RKO (cell line): Measurements from ENCODE around the gene KIF4A.
"Not testable (repeated sequence)": the region's sequence is repeated elsewhere in the genome, so short reads cannot be mapped to it uniquely, and the experiment has no call there.

Source experiments
- DNase-seq: peaks from one replicate; pipeline ENCODE4 v3.0.0-alpha.2; 2016; ENCODE audit warnings: low spot score

Gene KIF4A, protein sequence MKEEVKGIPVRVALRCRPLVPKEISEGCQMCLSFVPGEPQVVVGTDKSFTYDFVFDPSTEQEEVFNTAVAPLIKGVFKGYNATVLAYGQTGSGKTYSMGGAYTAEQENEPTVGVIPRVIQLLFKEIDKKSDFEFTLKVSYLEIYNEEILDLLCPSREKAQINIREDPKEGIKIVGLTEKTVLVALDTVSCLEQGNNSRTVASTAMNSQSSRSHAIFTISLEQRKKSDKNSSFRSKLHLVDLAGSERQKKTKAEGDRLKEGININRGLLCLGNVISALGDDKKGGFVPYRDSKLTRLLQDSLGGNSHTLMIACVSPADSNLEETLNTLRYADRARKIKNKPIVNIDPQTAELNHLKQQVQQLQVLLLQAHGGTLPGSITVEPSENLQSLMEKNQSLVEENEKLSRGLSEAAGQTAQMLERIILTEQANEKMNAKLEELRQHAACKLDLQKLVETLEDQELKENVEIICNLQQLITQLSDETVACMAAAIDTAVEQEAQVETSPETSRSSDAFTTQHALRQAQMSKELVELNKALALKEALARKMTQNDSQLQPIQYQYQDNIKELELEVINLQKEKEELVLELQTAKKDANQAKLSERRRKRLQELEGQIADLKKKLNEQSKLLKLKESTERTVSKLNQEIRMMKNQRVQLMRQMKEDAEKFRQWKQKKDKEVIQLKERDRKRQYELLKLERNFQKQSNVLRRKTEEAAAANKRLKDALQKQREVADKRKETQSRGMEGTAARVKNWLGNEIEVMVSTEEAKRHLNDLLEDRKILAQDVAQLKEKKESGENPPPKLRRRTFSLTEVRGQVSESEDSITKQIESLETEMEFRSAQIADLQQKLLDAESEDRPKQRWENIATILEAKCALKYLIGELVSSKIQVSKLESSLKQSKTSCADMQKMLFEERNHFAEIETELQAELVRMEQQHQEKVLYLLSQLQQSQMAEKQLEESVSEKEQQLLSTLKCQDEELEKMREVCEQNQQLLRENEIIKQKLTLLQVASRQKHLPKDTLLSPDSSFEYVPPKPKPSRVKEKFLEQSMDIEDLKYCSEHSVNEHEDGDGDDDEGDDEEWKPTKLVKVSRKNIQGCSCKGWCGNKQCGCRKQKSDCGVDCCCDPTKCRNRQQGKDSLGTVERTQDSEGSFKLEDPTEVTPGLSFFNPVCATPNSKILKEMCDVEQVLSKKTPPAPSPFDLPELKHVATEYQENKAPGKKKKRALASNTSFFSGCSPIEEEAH

DNA sequence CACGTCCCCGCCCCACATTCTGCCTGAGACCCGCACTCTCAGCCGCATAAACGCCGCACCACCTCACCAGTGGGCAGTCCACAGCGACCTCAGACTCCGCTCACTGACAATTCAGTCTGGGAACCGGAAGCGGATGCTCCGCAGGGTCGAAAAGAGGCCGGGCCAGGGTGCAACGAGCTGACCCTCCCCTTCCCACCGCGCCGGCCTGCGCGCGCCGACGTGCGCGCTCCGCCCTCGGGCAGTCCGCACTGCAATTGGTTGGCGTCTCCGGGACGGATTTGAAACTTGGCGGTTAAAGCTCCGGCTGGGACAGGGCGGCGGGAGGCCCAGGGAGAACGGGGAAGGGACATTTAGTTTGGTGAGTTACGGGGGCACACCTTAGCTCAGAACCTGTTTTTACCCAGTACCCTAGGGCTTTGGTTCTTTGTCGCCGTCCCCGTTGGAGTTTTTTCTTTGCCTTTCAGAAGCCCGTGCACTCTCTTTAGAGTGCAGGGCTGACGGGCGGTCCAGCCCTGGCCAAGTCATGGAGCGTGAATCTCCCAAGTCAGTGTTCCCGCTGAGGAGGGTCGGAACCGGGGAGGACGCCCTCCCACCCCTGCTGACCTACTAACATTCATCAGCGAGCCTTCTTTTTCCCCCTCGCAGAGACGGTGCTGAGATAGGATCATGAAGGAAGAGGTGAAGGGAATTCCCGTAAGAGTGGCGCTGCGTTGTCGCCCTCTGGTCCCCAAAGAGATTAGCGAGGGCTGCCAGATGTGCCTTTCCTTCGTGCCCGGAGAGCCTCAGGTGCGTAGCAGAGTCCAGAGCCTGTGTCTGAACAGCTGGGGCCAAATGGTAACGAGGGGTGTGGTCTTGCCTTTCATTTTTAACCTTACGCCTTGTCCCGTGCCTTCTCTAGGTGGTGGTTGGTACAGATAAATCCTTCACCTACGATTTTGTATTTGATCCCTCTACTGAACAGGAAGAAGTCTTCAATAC lies at the start of gene KIF4A, which contains the start of gene PDZD11:
KIF4A (plus strand) TSS at position 312 of the 978 bp plus-strand sequence; CDS start at position 667, 355 bp downstream.
PDZD11 (minus strand) TSS at position 135 of the 978 bp plus-strand sequence. CDS start 586 bp downstream, outside the sequence.
- DNase-seq = peak; percentile 86

DNA sequence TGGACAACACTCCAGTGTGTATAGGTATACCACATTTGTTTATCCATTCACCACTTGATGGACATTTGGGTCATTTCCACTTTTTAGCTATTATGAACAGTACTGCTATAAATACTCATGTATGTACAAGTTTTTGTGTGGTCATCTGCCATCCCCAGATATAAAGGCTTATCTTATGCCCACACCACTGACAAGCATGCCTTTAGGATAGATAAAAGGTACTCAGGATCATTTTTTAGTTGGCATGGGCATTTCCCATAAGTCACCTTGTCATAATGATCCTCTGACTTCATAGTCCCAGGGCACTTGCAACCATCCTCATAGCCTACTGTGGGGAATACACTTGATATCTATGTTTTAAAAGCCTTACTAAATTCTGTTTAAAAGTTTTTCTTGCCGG lies 49.2 kb upstream of the KIF4A start:
- DNase-seq = no peak

DNA sequence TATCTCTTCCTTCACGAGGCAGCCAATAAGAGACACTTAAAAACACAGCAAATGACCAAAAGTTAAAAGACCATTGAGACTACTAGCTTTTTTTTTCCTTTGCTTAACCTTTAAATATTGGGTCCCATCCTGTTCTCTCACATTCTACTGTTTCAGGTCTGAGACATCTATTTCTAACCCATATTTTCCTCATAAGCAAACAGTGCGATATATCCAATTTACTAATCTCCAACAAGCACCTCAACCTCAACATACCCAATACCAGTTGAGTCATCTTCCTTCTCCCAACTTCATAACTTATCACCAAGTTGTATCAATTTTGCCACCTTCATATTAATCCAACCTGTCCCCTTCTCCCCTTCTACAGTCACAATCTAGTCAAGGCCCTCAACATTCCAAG lies 48.4 kb upstream of the KIF4A start:
- no peak for DNase-seq

DNA sequence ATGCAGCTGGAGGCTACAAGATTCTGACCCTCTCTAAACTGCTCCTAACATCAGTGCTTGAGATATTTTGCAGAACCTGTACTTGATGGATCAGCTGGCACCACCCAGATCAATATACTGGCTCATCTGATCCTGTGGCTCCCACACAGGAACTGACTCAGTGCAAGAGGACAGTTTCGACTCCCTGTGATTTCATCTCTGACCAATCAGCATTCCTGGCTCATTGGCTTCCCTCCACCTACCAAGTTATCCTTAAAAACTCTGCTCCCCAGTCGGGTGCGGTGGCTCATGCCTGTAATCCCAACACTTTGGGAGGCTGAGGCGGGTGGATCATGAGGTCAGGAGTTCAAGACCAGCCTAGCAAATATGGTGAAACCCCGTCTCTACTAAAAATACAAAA lies 46.3 kb upstream of the KIF4A start:
- DNase-seq = peak; percentile 40

DNA sequence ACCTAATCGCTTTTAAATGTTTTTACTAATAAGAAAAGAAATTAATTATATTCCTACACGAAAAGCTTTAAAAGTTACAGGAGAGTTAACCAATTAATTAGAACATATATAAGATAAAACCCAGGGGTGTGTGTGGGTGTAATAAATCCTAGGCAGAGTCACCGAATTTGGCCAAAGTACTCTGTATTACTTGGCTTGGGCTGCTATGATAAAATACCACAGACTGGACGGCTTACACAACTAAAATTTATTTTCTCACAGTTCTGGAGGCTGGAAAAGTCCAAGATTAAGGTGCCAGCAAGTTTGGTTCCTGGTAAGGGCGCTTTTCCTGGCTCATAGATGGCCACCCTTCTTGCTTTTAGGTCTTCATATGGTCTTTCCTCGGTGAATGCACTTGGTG lies 45.0 kb upstream of the KIF4A start:
- no peak for DNase-seq

DNA sequence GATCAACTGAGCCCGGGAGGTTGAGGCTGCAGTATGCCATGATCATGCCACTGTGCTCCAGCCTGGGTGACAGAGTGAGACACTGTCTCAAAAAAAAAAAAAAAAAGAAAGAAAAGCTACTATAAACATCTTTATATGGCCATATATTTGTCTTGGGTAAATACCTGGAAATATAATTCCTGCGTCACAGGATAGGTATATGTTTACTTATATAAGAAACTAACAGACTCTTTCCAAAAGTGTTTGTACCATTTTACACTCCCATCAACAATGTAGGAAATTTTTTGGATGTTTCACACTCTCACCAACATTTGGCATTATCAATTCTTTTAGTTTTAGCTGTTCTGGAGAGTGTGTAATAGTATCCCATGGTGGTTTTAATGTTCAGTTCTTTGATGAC lies 42.7 kb upstream of the KIF4A start:
- no peak for DNase-seq

DNA sequence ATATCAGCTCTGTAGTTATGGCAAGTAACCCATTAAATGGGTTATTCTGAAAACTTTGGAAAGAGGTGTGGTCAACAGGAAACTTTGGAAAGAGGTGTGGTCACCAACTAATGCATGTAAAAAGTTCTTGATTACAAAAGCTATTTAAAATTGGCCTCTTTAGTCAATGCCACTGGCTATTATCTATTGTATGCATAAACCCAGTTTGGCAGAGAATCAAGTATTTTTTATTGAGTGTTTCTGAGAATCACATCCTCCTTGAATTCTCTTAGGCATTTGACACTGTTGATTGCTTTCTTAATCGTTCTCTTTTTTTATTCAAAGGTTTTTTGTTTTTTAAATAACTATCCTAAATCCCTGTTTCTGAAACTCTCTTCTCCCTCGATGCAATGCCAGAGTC lies 37.4 kb upstream of the KIF4A start:
- DNase-seq = no peak

DNA sequence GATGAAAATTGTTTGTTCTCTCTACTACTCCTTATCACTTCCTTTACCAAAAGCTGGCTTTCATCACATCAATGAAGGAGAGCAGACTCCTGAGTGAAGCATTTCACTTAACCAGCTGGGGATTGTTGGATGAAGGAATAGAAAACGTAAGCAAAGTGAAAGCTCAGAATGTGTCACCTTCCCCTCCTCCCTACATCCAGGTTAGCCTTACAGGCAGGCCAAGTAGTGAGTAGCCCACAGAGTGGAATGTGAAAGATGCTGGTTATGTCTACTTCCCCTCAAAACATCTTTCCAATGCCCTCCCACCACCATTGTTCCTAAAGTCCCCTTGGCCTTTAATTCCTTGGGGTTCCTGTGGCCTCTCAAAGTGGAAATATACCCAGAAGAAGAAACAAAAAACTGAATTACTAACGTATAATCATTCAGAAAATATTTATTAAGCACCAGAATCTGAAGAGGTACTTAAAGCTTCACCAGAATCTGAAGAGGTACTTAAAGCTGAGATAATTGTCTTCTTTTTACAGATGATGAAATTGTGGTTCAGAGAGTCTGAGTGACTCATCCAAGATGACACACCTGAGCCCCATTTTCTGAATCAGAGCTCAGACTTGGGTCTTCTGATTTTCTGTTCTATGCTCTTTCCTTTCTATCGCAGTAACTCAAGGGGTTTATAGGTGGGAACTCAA lies 36.4 kb upstream of the KIF4A start:
- DNase-seq = peak; percentile 55

DNA sequence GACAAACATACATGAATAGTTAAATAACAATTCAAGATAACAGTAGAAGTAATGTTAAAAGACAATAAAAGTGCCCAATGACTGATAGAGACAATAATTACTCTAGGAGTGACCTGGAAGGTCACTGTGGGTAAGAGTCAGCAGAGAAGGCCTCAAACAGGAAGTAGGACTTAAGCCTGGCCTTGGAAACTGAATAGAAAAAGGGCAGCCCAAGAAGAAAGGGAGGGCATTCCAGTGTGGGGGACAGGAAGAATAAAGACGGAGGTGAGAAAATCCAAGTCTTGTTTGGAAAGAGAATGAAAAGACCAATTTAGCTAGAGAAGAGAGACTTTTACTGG lies 35.9 kb upstream of the KIF4A start:
- DNase-seq = peak; percentile 8

DNA sequence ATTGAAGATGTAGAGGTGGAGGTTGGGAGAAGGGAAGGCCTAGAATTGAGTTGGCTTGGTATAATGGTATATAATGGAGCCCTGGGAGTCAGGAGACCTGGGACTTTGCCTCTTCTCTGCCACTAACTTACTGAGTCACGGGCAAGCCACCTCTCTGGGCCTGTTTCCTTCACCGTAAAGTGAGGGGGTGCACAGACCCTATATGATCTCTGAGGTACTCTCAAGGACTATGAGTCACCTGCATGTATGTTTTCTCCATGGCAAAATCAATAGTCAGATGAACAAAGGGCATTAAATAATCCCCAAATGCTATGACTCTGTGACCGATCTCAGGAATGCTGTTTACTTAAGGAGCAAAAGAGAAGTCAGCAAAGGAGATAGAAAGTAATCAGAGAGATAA lies 35.0 kb upstream of the KIF4A start:
- DNase-seq = no peak

DNA sequence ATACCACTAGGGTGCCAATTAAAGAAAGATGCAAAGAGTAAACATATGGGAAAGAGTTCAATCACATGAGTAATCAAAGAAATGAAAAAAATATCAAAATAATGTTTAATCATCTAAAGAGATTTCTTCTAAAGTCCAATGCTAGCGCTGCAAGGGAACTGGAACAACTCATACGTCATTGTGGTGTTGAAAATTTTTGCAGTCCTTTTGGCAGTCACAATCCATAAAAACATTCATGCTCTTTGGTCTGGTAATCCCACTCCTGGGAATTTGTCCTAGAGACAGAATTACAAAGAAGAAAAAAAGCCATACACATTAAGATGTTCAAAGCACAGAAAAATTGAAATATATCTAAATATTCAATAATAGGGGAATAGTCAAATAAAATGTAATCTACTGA lies 34.5 kb upstream of the KIF4A start:
- no peak for DNase-seq

DNA sequence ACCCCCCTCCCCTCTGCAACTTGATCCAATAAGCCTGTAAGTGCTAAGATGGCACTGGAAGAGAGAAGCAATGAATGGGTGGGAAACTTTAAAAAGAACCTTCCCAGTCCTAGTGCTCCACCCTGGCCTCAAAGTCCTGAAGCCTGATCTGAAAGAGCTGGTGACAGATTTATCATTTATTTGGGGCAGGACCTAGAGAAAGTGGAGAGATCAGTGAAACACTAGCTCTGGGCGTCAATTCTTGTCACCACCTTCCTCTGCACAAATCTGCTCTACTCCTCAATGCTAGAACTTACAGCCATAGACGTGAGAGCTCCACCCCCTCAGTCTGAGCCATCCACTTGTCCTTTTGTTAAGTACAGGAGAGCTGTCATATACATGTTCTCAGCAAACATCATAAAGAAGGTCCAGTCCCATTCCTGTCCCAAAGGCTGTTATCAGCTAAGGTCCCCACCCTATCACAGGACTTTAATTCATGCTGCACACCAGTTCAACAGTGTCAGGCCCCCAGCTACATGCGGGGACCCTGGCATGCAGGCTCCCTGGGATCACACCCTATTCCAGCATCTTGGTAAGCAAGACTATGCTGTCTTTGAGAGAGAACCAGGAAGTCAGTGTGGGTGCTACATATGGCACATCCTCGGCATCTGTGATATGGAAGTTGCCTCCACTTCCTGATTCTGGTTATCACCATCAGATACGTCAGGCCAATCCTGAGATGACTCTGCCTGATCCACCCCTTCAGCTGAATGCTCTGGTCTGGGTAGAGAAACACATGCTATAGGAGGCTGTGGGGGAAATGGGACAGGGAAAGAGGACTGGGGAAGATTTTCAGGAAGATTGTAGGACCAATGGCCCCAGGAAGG lies 32.2 kb upstream of the KIF4A start:
- no peak for DNase-seq

DNA sequence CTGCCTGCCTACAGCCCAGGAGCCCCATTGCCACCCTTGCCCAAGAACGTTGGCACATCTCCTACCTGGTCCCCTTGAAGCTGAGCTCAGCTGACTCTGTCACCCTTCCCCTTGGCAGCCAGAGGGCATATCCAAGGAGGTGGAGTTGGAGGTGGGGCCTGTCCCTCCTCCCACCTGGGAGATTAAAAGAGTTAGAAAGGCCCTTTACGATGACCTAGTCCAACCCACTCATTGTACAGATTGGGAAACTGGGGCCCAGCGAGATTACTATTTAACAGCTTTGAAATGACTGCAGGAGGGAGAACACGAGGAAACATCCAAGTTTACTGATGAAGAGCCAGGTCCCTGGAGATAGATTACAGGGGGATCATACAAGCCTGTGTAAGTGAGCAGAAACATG lies 29.8 kb upstream of the KIF4A start, which contains the start of gene P2RY4:
P2RY4 (minus strand) TSS at position 101 of the 400 bp plus-strand sequence. CDS start 580 bp downstream, outside the sequence.
- no peak for DNase-seq

DNA sequence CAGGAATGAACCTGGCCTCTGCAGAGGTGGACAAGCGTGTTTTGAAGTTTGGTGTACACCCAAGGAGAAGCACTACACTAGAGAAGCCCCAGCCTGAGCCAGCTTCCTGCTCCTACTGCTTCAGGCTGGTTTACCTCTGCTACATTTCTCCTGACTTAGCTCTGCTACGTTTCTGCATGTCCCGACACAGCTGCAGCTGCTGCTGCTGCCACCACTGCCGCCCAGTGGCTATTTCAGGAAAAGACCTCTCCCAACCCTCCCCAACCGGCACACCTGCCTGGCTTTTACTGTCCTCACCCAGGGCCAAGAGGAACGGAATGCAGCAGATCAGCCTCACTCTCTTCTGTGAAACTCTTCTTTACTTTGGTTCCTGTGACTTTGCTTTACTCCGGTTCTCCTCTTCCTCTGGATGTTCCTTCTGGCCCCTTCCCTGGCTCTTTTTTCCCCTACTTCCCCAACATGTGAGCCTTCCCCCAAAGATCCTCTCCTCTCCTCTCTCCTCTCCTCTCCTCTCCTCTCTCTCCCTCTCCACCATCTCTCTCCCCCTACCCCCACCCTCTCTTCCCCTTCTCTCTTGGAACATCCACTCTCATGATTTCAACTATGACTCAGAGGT lies 26.8 kb upstream of the KIF4A start:
- DNase-seq = peak; percentile 26

DNA sequence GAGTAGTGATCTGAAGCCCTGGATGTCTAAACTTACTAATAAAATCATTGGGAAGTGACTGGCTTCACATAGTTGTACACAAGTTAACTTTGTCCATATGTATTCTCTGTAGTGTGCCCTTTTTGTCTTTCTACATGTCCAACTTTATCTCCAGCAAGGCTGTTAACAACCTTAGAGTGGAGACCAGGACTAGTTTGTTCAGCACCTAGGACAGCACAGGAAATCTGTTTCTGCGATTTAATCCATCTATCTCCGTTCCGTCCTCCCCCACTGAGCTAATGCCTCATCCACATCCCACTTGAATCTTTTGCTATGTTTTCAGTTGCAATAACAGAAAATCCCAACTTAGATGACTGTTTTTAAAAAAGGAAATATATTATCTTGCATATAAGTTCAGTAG lies 25.1 kb upstream of the KIF4A start:
- no peak for DNase-seq

DNA sequence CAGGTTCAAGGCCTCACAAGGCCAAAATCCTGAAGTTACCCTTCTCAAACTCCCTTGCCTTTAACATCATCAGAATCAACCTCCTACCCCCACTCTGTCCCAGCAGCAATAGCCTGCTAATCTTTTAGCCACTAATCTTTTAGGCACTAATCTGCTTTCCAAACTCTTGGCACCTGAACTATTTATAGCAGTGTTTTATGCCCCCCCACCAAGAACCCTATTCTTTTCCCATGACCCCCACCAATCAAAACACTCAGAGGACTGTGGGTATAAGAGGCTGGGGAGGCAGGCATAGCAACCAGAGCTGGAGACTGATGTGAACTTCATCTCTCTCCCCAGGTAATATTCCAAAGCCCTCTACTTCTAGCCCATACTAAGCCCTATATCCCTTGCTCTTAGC lies 21.9 kb upstream of the KIF4A start, which contains the start of gene ARR3:
ARR3 (plus strand) TSS at position 301 of the 400 bp plus-strand sequence. CDS start 1,052 bp downstream, outside the sequence.
- no peak for DNase-seq

DNA sequence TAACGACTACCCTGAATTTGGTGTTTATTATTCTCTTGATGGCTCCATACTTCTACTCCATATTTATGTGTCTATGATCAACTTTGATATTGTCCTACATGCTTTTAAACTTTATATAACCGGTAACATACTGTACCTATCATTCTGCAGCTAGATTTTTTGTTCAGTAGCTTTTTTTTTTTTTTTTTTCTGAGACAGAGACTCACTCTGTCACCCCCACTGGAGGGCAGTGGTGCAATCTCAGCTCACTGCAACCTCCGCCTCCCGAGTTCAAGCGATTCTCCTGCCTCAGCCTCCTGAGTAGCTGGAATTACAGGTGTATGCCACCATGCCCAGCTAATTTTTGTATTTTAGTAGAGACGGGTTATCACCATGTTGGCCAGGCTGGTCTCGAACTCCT lies 15.9 kb upstream of the KIF4A start:
- DNase-seq = not testable (repeated sequence)

DNA sequence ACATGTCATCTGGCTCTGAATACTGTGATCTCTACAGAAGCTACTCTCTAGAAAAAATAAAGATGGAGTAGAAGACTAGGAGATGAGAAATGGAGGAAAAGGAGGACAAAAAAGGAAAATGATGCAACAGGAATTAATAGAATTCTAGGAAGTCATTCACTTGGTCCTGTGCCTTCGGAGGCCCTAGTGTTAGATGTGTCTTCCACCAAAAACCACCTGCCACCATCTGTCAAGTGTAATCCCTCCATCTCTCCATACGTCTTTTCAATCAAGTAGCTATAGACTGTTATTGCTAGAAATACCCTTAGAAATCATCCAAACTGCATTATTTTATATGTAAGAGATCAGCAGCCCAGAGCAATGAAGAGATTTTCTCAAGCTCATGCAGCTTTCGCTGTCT lies 10.8 kb upstream of the KIF4A start:
- DNase-seq = no peak

DNA sequence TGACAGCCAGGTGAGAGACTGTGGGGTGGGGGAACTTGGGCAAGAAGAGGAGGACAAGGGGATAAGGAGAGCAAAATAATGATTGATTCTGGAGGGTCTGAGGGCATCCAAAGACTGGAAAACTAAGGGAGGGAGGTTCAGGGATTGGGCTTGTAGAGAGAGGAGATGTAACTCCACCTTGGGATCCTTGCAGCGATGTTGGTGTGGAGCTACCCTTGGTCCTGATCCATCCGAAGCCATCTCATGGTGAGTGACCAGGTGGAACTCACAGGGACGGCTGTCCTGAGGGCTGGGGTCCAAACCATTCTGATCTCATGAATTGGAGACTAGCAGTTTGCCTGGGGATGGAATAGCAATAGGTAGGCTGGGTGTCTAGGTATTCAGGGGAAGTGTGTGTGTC lies 9.3 kb upstream of the KIF4A start:
- DNase-seq = no peak
